Measurements from ENCODE around the gene USP12. TPM values are rescaled to one million over a fixed set of nuclear protein-coding genes. Genes with fewer than 3 reads are reported as not detected.

USP12 gene
- total RNA-seq, 1 donor from 2014 or later = 19.1 TPM

DNA sequence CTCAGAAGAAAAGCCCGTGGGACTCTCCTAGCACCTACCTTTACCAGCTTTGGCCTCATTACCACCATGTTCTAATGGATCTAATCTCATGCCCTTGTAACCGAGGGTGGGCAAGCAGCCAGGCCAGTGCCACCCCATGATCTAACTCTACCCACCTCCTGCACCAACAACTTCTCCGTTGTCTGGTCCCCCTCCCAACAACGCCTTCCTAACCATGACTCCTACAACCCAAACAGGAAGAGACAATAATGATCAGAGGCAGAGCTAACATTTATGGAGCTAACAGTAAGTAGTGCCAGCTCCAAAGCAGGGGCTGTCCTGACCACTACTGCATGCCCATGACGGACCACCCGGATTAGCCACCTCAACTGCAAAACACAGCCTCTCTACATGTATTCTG, 3.5 kb downstream of the USP12 start:
- peak overlapping the region; percentile 32 for H3K27ac Mint-ChIP-seq
- no peaks in the 10 kb centered on the region for H3K9me3 Mint-ChIP-seq
- TF ChIP-seq, protein P1, sequence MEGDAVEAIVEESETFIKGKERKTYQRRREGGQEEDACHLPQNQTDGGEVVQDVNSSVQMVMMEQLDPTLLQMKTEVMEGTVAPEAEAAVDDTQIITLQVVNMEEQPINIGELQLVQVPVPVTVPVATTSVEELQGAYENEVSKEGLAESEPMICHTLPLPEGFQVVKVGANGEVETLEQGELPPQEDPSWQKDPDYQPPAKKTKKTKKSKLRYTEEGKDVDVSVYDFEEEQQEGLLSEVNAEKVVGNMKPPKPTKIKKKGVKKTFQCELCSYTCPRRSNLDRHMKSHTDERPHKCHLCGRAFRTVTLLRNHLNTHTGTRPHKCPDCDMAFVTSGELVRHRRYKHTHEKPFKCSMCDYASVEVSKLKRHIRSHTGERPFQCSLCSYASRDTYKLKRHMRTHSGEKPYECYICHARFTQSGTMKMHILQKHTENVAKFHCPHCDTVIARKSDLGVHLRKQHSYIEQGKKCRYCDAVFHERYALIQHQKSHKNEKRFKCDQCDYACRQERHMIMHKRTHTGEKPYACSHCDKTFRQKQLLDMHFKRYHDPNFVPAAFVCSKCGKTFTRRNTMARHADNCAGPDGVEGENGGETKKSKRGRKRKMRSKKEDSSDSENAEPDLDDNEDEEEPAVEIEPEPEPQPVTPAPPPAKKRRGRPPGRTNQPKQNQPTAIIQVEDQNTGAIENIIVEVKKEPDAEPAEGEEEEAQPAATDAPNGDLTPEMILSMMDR (conservative IDR thresholded peaks at IDR 0.05) = no peak
- H3K27me3 Mint-ChIP-seq = no peaks in the 10 kb centered on the region
- no peak for DNase-seq (ENCODE audit: extremely low spot score, unreplicated experiment)
- peaks cover 30% of the 10 kb centered on the region for H3K4me1 Mint-ChIP-seq (ENCODE audit: unreplicated experiment)
- no peaks in the 10 kb centered on the region for H3K36me3 Mint-ChIP-seq
- peak overlapping the region; percentile 21 for H3K4me3 Mint-ChIP-seq

GRCh38 chr13:27166313-27166712, 5.3 kb downstream of the USP12 start:
- TF ChIP-seq, protein P1 (conservative IDR thresholded peaks at IDR 0.05) = no peak
- Mint-ChIP-seq H3K9me3 (no peaks in the 10 kb centered on the region), H3K27ac (no peak overlapping the region), H3K4me3 (no peak overlapping the region), H3K4me1 (ENCODE audit: unreplicated experiment) (peaks cover 31% of the 10 kb centered on the region), H3K27me3 (no peaks in the 10 kb centered on the region), H3K36me3 (no peaks in the 10 kb centered on the region)
- DNase-seq (ENCODE audit: extremely low spot score, unreplicated experiment) = no peak

- Mint-ChIP-seq H3K36me3 (peaks cover 19% of the 10 kb centered on the region), H3K4me3 (no peak overlapping the region), H3K4me1 (ENCODE audit: unreplicated experiment) (peaks cover 6% of the 10 kb centered on the region), H3K27ac (no peak overlapping the region), H3K9me3 (peaks cover 14% of the 10 kb centered on the region), H3K27me3 (no peaks in the 10 kb centered on the region)
- DNase-seq (ENCODE audit: extremely low spot score, unreplicated experiment) = no peak
- TF ChIP-seq, protein P1 (conservative IDR thresholded peaks at IDR 0.05) = no peak
Observed at GRCh38 chr13:27161980-27162379, 9.6 kb downstream of the USP12 start.

GRCh38 chr13:27161423-27161822, 10.2 kb downstream of the USP12 start:
- Mint-ChIP-seq H3K4me3 (no peak overlapping the region), H3K27ac (no peak overlapping the region), H3K27me3 (no peaks in the 10 kb centered on the region), H3K36me3 (peaks cover 19% of the 10 kb centered on the region), H3K4me1 (ENCODE audit: unreplicated experiment) (peaks cover 6% of the 10 kb centered on the region), H3K9me3 (peaks cover 20% of the 10 kb centered on the region)
- TF ChIP-seq, protein P1 (conservative IDR thresholded peaks at IDR 0.05) = no peak
- no peak for DNase-seq (ENCODE audit: extremely low spot score, unreplicated experiment)

GRCh38 chr13:27160657-27161295, 10.8 kb downstream of the USP12 start:
- H3K4me1 Mint-ChIP-seq (ENCODE audit: unreplicated experiment) = peaks cover 6% of the 10 kb centered on the region
- H3K27me3 Mint-ChIP-seq = no peaks in the 10 kb centered on the region
- DNase-seq (ENCODE audit: extremely low spot score, unreplicated experiment) = no peak
- peaks cover 24% of the 10 kb centered on the region for H3K36me3 Mint-ChIP-seq
- TF ChIP-seq, protein P1 (conservative IDR thresholded peaks at IDR 0.05) = no peak
- H3K27ac Mint-ChIP-seq = no peak overlapping the region
- H3K9me3 Mint-ChIP-seq = peaks cover 25% of the 10 kb centered on the region
- no peak overlapping the region for H3K4me3 Mint-ChIP-seq
